HEK293T (cell line): Measurements from ENCODE around the gene TLX3.
A peak's percentile ranks its signal among the peaks of the same experiment; 100 is the strongest.

Source experiments
- CTCF ChIA-PET: fragments of 350-600 bp; formaldehyde crosslinking; extraction: SDS; loops from one replicate; lab custom pipeline; 2021; ENCODE audit warnings: antibody characterized with exemption, inconsistent platforms; lab: Yijun Ruan, JAX
- POLR2A ChIA-PET: fragments of 350-600 bp; formaldehyde crosslinking; extraction: SDS; loops from one replicate; lab custom pipeline; 2020; ENCODE audit warnings: antibody characterized with exemption, inconsistent platforms; lab: Yijun Ruan, JAX
- DNase-seq: peaks from one replicate; pipeline ENCODE4 v3.0.0; 2012; ENCODE audit warnings: mixed read lengths; ENCODE audit errors: extremely low spot score
- ARNT ChIP-seq: fragments of 450-650 bp; IDR thresholded peaks from 2 replicates; pipeline ENCODE4 v1.6.1; 2017; ENCODE audit warnings: mild to moderate bottlenecking
- BHLHE40 ChIP-seq: fragments of 450-650 bp; IDR thresholded peaks from 2 replicates; pipeline ENCODE4 v1.6.1; 2016; ENCODE audit warnings: mild to moderate bottlenecking, moderate library complexity, borderline replicate concordance
- CTBP1 ChIP-seq: fragments of 450-650 bp; IDR thresholded peaks from 2 replicates; pipeline ENCODE4 v1.6.1; 2016; ENCODE audit warnings: borderline replicate concordance
- ELF4 ChIP-seq: fragments of 450-650 bp; IDR thresholded peaks from 2 replicates; pipeline ENCODE4 v1.6.1; 2017; ENCODE audit warnings: antibody characterized with exemption
- FOXA1 ChIP-seq: fragments of 450-650 bp; IDR thresholded peaks from 2 replicates; pipeline ENCODE4 v1.6.1; 2016; ENCODE audit warnings: mild to moderate bottlenecking
- FOXK2 ChIP-seq: fragments of 450-650 bp; IDR thresholded peaks from 2 replicates; pipeline ENCODE4 v1.6.1; 2016; ENCODE audit warnings: mild to moderate bottlenecking
- FOXM1 ChIP-seq: fragments of 450-650 bp; IDR thresholded peaks from 2 replicates; pipeline ENCODE4 v1.6.1; 2017; ENCODE audit warnings: mild to moderate bottlenecking, borderline replicate concordance
- HDGF ChIP-seq: fragments of 450-650 bp; IDR thresholded peaks from 2 replicates; pipeline ENCODE4 v1.6.1; 2017; ENCODE audit warnings: antibody characterized with exemption, borderline replicate concordance
- L3MBTL2 ChIP-seq: fragments of 450-650 bp; conservative IDR thresholded peaks from 2 replicates; pipeline ENCODE4 v1.6.1; 2016; ENCODE audit warnings: mild to moderate bottlenecking
- LEF1 ChIP-seq: fragments of 450-650 bp; IDR thresholded peaks from 2 replicates; pipeline ENCODE4 v1.6.1; 2017; ENCODE audit warnings: mild to moderate bottlenecking, borderline replicate concordance
- NFRKB ChIP-seq: fragments of 450-650 bp; IDR thresholded peaks from 2 replicates; pipeline ENCODE4 v1.6.1; 2016; ENCODE audit warnings: mild to moderate bottlenecking, moderate library complexity
- SP1 ChIP-seq: fragments of 450-650 bp; IDR thresholded peaks from 2 replicates; pipeline ENCODE4 v1.6.1; 2017
- SUZ12 ChIP-seq: fragments of 450-650 bp; IDR thresholded peaks from 2 replicates; pipeline ENCODE4 v1.6.1; 2016; ENCODE audit warnings: mild to moderate bottlenecking
- TARDBP ChIP-seq: fragments of 450-650 bp; IDR thresholded peaks from 2 replicates; pipeline ENCODE4 v1.6.1; 2016
- ZNF384 ChIP-seq: fragments of 450-650 bp; IDR thresholded peaks from 2 replicates; pipeline ENCODE4 v1.6.1; 2016
- TF ChIP-seq, protein P1 (sequence below): fragments of 450-650 bp; IDR thresholded peaks from 2 replicates; pipeline ENCODE4 v1.6.1; 2016

The TLX3 gene

DNA sequence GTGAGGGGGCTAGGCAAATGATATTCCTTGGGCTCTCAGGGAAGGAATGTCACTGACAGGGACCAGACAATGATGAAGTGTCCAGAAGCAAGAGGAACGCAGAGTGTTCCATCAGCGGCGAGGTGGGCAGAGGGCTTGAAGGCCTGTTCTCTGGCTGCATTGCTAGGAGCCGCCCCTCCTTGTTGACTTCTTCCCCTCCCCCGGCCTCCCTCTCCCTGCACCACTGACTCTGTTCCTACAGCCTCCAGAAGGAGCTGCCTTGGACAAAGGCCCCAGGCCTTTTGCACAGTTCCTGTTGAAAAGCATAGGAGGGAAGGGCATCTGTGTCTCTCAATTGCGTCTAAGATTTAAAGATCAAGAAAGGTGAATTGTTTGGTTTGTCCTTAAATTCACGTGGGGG, 12.4 kb downstream of the TLX3 start:
- DNase-seq = no peak
- CTCF ChIA-PET = interaction anchor here (0.7 kb wide), 1 partner anchor 965 kb away, joined by 6 read pairs; no protein-coding TSS in a partner anchor
- POLR2A ChIA-PET = interaction anchor here (1.3 kb wide), 1 partner anchor 13 kb away, joined by 4 read pairs; the partner anchor contains the start of gene TLX3
- TF ChIP-seq FOXM1 = no peak
- no peak for TF ChIP-seq LEF1
- TF ChIP-seq, protein P1, sequence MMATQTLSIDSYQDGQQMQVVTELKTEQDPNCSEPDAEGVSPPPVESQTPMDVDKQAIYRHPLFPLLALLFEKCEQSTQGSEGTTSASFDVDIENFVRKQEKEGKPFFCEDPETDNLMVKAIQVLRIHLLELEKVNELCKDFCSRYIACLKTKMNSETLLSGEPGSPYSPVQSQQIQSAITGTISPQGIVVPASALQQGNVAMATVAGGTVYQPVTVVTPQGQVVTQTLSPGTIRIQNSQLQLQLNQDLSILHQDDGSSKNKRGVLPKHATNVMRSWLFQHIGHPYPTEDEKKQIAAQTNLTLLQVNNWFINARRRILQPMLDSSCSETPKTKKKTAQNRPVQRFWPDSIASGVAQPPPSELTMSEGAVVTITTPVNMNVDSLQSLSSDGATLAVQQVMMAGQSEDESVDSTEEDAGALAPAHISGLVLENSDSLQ = no peak
- no peak for TF ChIP-seq L3MBTL2
- TF ChIP-seq ZNF384 = no peak
- no peak for TF ChIP-seq FOXA1
- TF ChIP-seq SP1 = no peak
- TF ChIP-seq ARNT = no peak
- TF ChIP-seq FOXK2 = no peak
- no peak for TF ChIP-seq TARDBP
- TF ChIP-seq ELF4 = no peak
- no peak for TF ChIP-seq BHLHE40
- no peak for TF ChIP-seq SUZ12
- no peak for TF ChIP-seq NFRKB
- TF ChIP-seq HDGF = no peak
- TF ChIP-seq CTBP1 = no peak

DNA sequence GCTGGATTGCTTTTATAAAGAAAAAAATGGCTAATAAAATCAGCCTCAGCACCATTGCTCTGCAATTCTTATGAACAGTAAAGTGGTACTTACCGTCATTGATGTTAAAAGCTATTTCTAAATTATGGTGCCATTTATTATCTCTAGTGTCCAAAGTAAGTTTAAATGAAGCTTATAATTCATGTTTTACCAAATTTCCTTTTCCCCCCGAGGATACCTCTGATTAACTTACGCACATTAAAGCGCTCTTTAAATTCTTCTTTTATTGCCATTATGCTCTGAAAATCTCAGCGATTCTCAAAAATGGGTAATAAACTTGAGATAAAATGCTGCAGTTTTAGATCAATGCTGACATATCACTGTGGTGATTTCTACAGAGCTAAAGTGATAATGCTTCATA, 13.5 kb downstream of the TLX3 start:
- TF ChIP-seq ZNF384 = no peak
- TF ChIP-seq, protein P1 = peak; percentile 14; the same call in 1 of the 2 replicates
- ChIA-PET POLR2A (interaction anchor here (1.3 kb wide), 1 partner anchor 14 kb away, joined by 4 read pairs; the partner anchor contains the start of gene TLX3), CTCF (interaction anchor here (0.5 to 1.4 kb wide), 2 partner anchors 14 to 1558 kb away, joined by 3 to 6 read pairs; partner anchors contain the start of gene TLX3)
- DNase-seq = no peak

DNA sequence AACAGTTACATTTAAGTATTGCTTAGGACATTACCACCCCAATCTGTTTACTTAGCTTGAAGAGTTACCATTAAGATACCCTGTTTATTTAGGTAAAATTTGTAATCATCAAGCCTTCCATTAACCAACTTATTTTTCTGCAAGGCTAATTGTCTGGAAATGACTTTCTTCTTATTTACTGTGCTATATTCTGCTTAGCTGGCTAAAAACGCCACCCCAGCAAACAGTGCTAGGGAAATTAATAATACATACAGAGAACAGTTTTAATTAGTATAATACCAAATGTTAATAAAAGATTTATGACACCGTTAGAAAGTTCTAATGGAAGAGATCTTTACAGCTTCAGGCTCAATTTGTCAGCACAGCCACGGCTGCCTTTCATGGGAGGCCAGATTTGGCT, 14.0 kb downstream of the TLX3 start:
- ChIA-PET CTCF (interaction anchor here (0.5 to 1.4 kb wide), 2 partner anchors 14 to 1558 kb away, joined by 3 to 6 read pairs; partner anchors contain the start of gene TLX3), POLR2A (no interaction called here)
- TF ChIP-seq, protein P1 = no peak
- TF ChIP-seq LEF1 (no peak), SP1 (no peak), HDGF (no peak), FOXA1 (no peak), TARDBP (no peak), ELF4 (no peak), FOXM1 (no peak)
- no peak for DNase-seq

DNA sequence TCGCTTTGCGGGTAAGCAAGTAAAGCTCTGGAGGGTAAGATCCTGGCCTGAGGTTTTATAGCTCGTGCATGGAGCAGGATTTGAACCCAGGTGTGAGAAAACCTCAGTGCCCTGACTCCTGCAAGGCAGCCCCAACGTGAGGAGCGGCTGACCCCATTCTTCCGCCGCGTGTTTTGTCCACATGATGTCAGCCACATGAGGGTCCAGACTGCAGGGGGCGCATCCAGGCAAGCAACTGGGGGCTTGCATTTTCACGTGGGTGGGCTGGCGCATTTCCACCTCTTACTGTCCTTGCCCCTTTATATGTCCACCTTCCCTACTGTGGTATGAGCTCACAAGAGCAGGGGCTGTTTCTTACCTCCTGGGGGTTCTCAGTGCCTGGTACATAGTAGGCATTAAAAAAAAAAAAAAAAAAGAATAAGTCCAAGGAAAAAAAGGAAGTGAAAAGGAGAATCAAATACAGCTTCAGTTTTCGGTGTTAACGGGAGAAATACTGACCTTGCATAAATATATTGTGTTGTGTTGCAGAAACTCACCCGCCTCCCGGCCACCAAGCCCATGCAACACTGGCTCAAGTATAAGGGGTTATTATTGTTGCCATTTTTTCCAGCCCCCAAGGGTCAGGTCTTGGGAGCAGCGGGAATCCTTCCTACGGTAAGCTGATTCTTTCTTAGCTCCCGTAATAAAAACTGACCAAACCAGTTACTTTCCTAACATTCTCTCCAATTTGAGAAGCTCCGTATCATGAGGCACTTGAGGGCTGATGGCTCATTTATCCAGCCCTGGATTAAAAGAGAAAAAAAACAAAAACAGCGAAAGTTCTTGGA, 15.0 kb downstream of the TLX3 start:
- ChIA-PET CTCF (interaction anchor here (0.6 to 1.4 kb wide), 5 partner anchors 15 to 1582 kb away, joined by 3 to 6 read pairs (median 4); partner anchors contain the start of gene TLX3), POLR2A (interaction anchor here (1.1 kb wide), 1 partner anchor 15 kb away, joined by 5 read pairs; the partner anchor contains the start of gene TLX3)
- DNase-seq = no peak
- TF ChIP-seq LEF1 (no peak), SUZ12 (no peak), CTBP1 (no peak), ELF4 (no peak), FOXM1 (no peak), ZNF384 (peak; percentile 41; the same call in 1 of the 2 replicates), NFRKB (no peak), HDGF (no peak), FOXA1 (no peak), SP1 (no peak), L3MBTL2 (peak; percentile 27)
- TF ChIP-seq, protein P1 = no peak

DNA sequence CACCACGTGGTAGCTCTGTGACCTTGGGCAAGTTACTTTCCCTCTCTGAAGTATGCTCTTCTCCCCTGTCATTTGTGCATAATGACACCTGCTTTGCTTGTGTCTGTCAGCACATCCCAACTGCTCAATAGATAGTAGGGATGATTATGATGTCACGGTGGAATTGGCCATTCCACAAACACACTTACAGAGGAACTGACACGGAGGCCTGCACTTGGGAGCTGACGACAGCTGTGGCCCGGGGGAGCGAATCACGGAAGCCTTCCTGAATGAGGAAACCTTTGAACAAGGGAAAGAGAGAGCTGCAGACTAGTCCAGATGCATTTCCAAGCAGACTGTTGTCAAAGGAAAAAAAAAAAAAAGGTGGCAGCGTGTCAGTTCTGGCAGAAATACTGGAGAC, 21.0 kb downstream of the TLX3 start:
- CTCF ChIA-PET = no interaction called here
- POLR2A ChIA-PET = no interaction called here
- TF ChIP-seq FOXK2 (no peak), NFRKB (no peak), SUZ12 (no peak), LEF1 (no peak), ARNT (no peak), FOXA1 (no peak), HDGF (no peak), SP1 (no peak), CTBP1 (no peak), FOXM1 (no peak), L3MBTL2 (no peak), ZNF384 (no peak), TARDBP (no peak), ELF4 (no peak), BHLHE40 (no peak)
- TF ChIP-seq, protein P1 = no peak
- no peak for DNase-seq
